ENCODE measurements around the gene OOSP3. TPM values are rescaled to one million over a fixed set of nuclear protein-coding genes. Genes with fewer than 3 reads are reported as not detected.

OOSP3 gene
- total and polyA plus RNA-seq, 2 donors (not counting 3 experiments of a cell fraction or from before 2014, with no cell fraction given), result not detected

DNA sequence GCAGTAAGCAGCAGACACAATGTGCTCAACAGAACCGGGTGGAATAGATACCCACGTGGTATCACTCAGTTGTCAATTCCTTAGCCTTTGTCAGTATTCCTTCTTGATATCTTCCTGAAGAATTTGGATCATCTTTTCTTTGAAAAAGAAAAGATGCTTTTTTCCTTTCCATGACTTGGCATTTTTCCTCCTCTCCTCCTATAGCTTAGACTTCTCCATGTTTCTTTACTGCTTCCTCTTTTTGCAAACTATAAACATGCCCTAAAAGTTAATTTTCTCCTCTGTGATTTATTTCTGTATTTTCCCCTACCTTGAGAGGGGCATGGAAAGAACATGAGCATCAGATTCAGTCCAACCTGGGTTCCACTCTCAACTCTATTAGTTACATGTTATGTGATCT lies 45.0 kb upstream of the OOSP3 start:
- no peaks in the 10 kb centered on the region for H3K9me3 ChIP-seq (replicated peaks; ENCODE audit: control insufficient read depth, insufficient read depth, low read length)
- no peak overlapping the region for H3K4me3 ChIP-seq (replicated peaks in 1 of 3; ENCODE audit: insufficient read depth in 1 of 3, low read depth in 1 of 3, low read length in 3 of 3)
- H3K4me2 ChIP-seq (ENCODE audit: insufficient read depth, low read length), result no peak overlapping the region
- ChIA-PET POLR2A (interaction anchor here (0.7 kb wide), 1 partner anchor 196 kb away, joined by 4 read pairs; no protein-coding TSS in a partner anchor), CTCF (interaction anchor here (1.4 kb wide), 1 partner anchor 85 kb away, joined by 5 read pairs; no protein-coding TSS in a partner anchor)
- no peak for DNase-seq (ENCODE audit: low read depth, low spot score)
- H4K20me1 ChIP-seq (replicated peaks; ENCODE audit: control insufficient read depth, extremely low read depth, insufficient read depth, low read length), result no peaks in the 10 kb centered on the region
- dilution Hi-C loops (cut with MboI; ENCODE audit: extremely low pct_ligation_motif_present, low sequenced_read_pairs) (no loop called here), intact Hi-C loops (cut with micrococcal nuclease) (no loop called here)
- no peak overlapping the region for H3K9ac ChIP-seq (replicated peaks; ENCODE audit: extremely low read depth, insufficient read depth, low read length)
- no peaks in the 10 kb centered on the region for H3K79me2 ChIP-seq (ENCODE audit: control insufficient read depth, insufficient read depth, low read length)
- no peaks in the 10 kb centered on the region for H3K4me1 ChIP-seq (ENCODE audit: control insufficient read depth, extremely low read depth, insufficient read depth, low read length)
- H3K9me1 ChIP-seq (replicated peaks; ENCODE audit: control insufficient read depth, extremely low read depth, insufficient read depth, low read length), result no peaks in the 10 kb centered on the region
- no peaks in the 10 kb centered on the region for H3K36me3 ChIP-seq (ENCODE audit: control insufficient read depth in 2 of 2, extremely low read depth in 1 of 2, insufficient read depth in 2 of 2, low read length in 2 of 2)
- TF ChIP-seq POLR2AphosphoS5 (IDR thresholded peaks at IDR 0.05; ENCODE audit: insufficient read depth, low read depth, low read length), result no peak
- TF ChIP-seq FOS (IDR thresholded peaks at IDR 0.05; ENCODE audit: borderline replicate concordance, insufficient read depth, low read length), result no peak
- no peak for TF ChIP-seq MYC (IDR thresholded peaks at IDR 0.05; ENCODE audit: low read depth, low read length)
- no peak for TF ChIP-seq POLR2A (IDR thresholded peaks at IDR 0.05; ENCODE audit: low read depth, low read length)
- H2AFZ ChIP-seq (ENCODE audit: low read depth, low read length), result no peak overlapping the region
- no peaks in the 10 kb centered on the region for H3K27me3 ChIP-seq (ENCODE audit: control insufficient read depth in 2 of 2, insufficient read depth in 2 of 2, low read length in 2 of 2)
- H3K27ac ChIP-seq (ENCODE audit: insufficient read depth, low read depth, low read length), result no peak overlapping the region
- no peak for FAIRE-seq
- BruUV-seq (replicated peaks), result no TSS peak

- Histone ChIP-seq H3K9me3 (replicated peaks; ENCODE audit: control insufficient read depth, insufficient read depth, low read length) (no peaks in the 10 kb centered on the region), H3K9me1 (replicated peaks; ENCODE audit: control insufficient read depth, extremely low read depth, insufficient read depth, low read length) (no peaks in the 10 kb centered on the region), H2AFZ (ENCODE audit: low read depth, low read length) (no peak overlapping the region), H3K4me1 (ENCODE audit: control insufficient read depth, extremely low read depth, insufficient read depth, low read length) (no peaks in the 10 kb centered on the region), H3K4me3 (replicated peaks in 1 of 3; ENCODE audit: insufficient read depth in 1 of 3, low read depth in 1 of 3, low read length in 3 of 3) (no peak overlapping the region), H3K36me3 (ENCODE audit: control insufficient read depth in 2 of 2, extremely low read depth in 1 of 2, insufficient read depth in 2 of 2, low read length in 2 of 2) (no peaks in the 10 kb centered on the region), H3K9ac (replicated peaks; ENCODE audit: extremely low read depth, insufficient read depth, low read length) (no peak overlapping the region), H3K79me2 (ENCODE audit: control insufficient read depth, insufficient read depth, low read length) (no peaks in the 10 kb centered on the region), H4K20me1 (replicated peaks; ENCODE audit: control insufficient read depth, extremely low read depth, insufficient read depth, low read length) (no peaks in the 10 kb centered on the region), H3K27ac (ENCODE audit: insufficient read depth, low read depth, low read length) (no peak overlapping the region), H3K4me2 (ENCODE audit: insufficient read depth, low read length) (no peak overlapping the region), H3K27me3 (ENCODE audit: control insufficient read depth in 2 of 2, insufficient read depth in 2 of 2, low read length in 2 of 2) (peaks cover 0 to 2% of the 10 kb centered on the region in 2 experiments)
- CTCF ChIA-PET, result no interaction called here
- no peak for TF ChIP-seq MYC (IDR thresholded peaks at IDR 0.05; ENCODE audit: low read depth, low read length)
- TF ChIP-seq POLR2A (IDR thresholded peaks at IDR 0.05; ENCODE audit: low read depth, low read length), result no peak
- no peak for TF ChIP-seq JUN (IDR thresholded peaks at IDR 0.05; ENCODE audit: borderline replicate concordance, insufficient read depth, insufficient read length, low read depth)
- no peak for TF ChIP-seq POLR2AphosphoS5 (IDR thresholded peaks at IDR 0.05; ENCODE audit: insufficient read depth, low read depth, low read length)
- TF ChIP-seq CTCF (IDR thresholded peaks at IDR 0.05; ENCODE audit: extremely low read depth in 1 of 2, insufficient read depth in 1 of 2, low read depth in 1 of 2, low read length in 2 of 2), result no peak
- no peak for TF ChIP-seq GATA2 (IDR thresholded peaks at IDR 0.05; ENCODE audit: insufficient read depth, insufficient read length, low read depth, low read length)
- TF ChIP-seq FOS (IDR thresholded peaks at IDR 0.05; ENCODE audit: borderline replicate concordance, insufficient read depth, low read length), result no peak
- no peak for TF ChIP-seq MAX (IDR thresholded peaks at IDR 0.05; ENCODE audit: insufficient read depth, insufficient read length)
- no peak for TF ChIP-seq EZH2 (IDR thresholded peaks at IDR 0.05; ENCODE audit: borderline replicate concordance, low read depth, low read length, severe bottlenecking)
- no peak for DNase-seq (ENCODE audit: low read depth, low spot score)
- no peak for FAIRE-seq
- dilution Hi-C loops (cut with MboI; ENCODE audit: extremely low pct_ligation_motif_present, low sequenced_read_pairs) (no loop called here), intact Hi-C loops (cut with micrococcal nuclease) (no loop called here)
- POLR2A ChIA-PET, result no interaction called here
- BruUV-seq (replicated peaks), result no TSS peak
Observed at GRCh38 chr11:59839615-59840014, 39.0 kb upstream of the OOSP3 start.

Measured in endothelial cell of umbilical vein (primary cell).